ENCODE results near the gene CBR1.

CBR1 gene

DNA sequence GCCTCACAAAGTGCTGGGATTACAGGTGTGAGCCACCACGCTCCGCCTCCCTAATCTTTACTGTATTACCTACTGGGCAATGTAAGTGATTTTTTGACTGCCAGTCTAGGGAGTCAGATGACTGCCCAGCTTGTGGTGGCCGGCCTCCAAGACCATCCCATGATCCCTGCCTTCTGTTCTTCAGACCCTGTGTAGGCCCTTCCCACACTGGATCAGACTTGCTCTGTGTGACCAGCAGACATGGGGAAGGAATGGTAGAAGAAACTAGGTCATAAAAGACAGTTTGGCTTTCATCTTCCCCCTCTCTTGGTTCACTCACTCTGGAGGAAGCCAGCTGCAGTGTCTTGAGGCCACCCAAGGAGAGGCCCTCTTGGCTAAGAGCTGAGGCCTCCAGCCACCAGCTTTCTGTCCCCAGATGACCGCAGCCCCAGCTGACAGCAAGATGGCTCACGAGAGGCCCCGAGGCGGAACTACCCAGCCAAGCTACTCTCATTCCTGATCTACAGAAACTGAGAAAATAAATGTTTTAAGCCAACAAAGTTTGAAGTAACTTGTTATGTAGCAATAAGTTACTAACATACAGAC is 50.6 kb downstream of the CBR1 start:
- no peak for DNase-seq

Data from NCI-H1092 (cell line).